G401.6 (cell line): ENCODE data around the gene ST3GAL6.

ENCODE experiments used
- FAIRE-seq: peaks from 2 replicates; lab custom pipeline; 2012; peaks lifted over from hg19 to GRCh38; lab: Jason Lieb, UNC

ST3GAL6 gene

GRCh38 chr3:98778383-98778782 lies 15.2 kb downstream of the ST3GAL6 start:
- FAIRE-seq, result no peak

- FAIRE-seq, result no peak
Measured at GRCh38 chr3:98778852-98779413, 15.8 kb downstream of the ST3GAL6 start.

DNA sequence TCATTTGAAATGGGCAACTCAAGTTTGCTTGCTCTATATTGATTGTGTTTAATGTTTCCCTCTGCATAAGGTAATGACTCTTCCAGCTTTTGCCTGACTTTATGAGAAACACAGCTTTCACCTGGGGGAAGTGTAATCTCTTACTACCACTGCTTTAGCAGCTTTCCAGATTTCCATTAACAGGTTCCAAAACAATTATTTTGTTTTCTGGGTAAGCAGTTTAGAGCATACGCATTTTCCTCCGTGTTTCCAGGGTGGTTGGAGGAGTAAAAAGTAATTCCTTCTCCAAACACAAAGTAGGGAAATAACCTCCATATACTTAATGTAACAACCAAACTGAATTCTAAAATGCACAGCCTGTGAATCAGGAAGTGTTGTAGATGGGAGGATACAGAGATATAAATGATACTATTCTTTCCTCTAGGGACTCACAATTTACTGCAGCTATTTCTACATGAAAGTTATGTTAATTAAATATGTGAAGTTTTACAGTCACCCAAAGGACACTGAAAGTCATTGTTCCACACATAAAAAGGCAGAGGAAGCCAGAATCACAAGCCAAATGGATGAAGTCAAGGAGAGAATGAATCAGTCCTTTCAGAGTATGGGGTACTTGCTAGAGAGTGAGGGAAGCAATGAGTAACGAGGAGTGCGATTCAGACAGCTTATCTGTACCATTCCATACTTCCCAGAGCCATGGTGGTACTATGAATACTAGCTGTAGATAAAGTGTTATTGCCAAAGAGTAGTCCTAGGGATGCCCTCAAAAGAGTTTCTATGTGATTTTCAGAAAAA lies 16.6 kb downstream of the ST3GAL6 start:
- FAIRE-seq, result no peak

GRCh38 chr3:98780343-98780742 lies 17.2 kb downstream of the ST3GAL6 start:
- no peak for FAIRE-seq

- FAIRE-seq, result no peak
Measured at GRCh38 chr3:98782824-98783500, 19.8 kb downstream of the ST3GAL6 start.

DNA sequence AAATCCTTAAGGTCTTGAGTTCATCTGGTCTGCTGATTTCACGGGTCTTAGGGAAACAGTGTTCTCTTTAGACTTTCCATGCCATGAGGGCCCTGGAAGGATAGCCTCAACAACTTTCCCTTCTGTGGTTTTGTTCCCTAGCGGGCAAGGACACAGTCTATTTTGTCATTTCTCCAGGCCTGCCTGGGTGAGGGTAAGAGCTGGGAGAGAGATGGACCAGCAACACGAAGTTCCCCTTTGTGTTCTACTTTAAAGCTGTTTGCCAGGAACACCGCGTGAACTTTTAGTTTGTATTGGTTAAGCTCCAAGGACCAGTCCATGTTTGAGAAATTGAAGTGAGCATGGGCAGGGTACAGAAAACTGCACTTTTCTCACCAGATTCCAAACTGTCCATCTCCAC lies 20.9 kb downstream of the ST3GAL6 start:
- FAIRE-seq, result no peak

GRCh38 chr3:98784666-98785600 lies 21.8 kb downstream of the ST3GAL6 start:
- FAIRE-seq, result no peak

DNA sequence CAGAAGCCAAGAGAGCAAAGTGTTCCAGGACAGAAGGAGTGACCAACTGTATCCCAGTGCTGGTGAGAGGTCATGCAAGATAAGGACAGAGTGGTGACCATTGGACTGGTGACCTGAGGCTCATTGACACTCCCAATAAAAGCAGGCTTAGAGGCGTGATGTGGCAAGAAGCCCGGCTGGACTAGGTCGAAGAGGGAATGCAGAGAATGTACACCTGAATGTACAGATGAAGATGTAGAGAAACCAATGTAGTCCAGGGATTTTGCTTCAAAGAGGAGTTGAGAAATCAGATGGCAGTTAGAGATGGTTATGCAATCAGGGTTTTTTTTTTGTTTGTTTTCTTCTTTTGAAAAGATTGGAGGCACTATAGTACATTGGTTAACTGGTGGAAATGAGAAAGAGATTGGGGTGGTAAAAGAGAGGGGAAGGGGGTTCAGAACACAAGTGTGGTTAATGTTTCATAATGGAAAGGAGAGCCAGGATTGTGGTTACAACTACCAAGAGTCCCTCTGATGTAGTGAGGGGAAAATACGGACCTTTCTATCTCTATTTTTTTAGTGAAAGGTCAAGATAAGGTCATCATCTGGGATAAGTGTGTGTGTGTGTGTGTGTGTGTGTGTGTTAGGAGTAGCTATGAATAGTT lies 23.3 kb downstream of the ST3GAL6 start:
- FAIRE-seq, result no peak

DNA sequence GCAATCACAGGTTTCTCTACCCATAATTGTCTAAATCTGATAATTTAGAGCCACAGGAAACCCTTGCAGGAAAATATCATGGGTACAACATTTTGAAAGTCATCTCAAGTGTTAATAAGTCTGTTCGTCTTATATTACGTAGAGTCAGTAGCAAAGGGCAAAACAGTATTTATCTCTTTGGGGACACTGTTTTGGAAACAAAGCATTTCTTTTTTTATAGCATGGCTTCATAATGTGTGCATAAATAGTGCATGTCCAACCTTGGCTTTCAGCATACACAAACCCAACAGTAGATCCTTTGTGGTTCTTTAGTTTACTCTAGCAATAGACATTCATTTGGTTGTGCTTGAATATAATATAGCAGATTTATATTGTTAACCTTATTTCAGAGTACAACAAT lies 24.0 kb downstream of the ST3GAL6 start:
- FAIRE-seq, result no peak

GRCh38 chr3:98788651-98789050 lies 25.5 kb downstream of the ST3GAL6 start:
- no peak for FAIRE-seq

DNA sequence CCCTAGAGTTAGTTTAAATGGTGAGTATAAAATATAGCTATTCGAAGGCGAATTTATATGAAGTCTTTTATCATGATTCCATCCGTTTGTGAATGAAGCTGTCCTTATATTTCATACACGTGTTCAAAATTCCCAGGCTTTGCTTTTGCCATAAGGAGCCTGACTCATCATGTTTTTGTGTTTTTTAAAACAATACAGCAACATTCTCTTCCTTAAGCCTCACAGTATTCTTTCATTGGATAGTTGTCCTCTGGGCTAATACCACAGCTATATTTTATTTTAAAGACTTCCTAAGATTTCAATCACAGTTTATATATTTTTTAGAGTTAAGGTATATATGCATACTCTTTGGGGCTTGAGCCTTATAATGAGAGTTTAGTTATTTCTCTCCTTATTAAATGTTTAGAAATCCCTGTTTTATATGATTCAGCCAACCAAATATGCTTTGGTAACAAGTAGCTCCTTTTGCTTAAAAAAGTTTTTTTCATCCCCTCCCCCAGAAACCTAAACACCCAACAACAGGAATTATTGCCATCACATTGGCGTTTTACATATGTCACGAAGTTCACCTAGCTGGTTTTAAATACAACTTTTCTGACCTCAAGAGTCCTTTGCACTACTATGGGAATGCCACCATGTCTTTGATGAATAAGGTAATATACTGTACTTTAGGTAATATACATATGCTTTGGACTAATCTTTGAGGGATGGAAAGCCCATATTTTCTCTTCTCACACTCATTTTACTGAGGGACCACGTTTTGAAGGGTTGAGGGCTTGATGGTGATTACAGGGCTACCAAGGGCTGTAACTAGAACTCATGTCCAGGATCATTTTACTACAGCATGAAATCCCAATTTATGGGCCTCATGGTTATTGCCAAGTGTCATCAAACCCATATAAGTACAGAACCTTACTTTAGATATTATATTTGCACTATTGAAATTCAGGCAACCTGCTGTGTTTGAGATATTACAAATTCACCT lies 28.5 kb downstream of the ST3GAL6 start:
- no peak for FAIRE-seq

DNA sequence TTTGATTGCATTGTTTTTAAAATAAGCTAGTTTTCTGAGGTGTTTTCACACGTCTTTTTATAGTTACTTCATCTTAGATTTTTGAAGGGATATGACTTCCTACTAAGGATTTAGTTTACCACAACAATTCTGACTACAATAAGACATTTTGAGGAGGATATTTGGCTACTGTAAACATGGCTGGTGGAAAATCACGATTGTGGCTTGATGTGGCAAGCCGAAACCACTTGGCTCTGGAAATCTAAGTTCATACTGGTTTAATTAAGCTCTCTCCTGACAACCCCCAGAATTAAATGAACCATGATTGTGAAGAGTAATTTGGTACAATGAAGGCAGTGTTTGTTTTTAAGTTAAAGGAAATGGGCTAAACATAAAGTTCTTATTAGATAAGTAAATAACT lies 30.8 kb downstream of the ST3GAL6 start:
- no peak for FAIRE-seq

- no peak for FAIRE-seq
Measured at GRCh38 chr3:98796334-98796733, 33.2 kb downstream of the ST3GAL6 start.

- no peak for FAIRE-seq
Measured at GRCh38 chr3:98797905-98798304, 34.8 kb downstream of the ST3GAL6 start.

DNA sequence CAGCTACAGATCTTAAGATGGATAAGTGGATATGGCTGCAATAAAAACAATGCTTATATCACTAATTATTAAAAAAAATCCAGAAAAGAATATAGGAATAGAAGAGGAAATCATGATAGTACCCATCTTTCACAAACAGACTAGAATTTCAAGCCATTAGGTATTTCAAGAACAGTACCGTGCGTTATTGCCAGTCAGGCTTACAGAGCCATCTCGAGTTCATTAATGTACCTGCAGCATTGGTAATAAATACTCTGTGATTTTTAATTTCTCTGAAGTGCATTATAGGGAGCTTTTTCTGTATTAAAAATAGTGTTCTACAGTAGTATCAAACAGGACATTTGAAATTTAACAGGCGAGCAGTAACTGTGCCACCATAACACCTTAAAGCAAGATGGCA lies 35.7 kb downstream of the ST3GAL6 start:
- FAIRE-seq, result no peak

DNA sequence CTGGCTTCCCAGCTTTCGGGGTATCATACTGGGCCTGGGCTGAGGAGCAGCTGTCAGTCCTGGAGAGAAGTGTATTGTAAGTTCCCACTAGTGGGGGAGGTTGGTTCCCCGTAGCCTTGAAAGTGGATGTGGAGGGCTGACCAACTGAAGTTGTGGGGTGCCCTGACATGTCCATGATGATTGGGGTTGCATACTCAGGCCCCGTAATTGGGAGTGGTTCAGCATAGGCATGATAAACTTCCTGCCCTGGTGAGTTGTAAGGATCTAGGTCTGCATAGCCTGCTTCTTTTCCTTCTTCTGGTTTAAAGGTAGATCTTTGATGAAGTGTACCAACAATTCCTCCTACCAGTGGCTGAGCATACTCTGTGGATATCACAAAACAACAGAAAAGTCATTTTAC lies 36.3 kb downstream of the ST3GAL6 start:
- FAIRE-seq, result no peak

DNA sequence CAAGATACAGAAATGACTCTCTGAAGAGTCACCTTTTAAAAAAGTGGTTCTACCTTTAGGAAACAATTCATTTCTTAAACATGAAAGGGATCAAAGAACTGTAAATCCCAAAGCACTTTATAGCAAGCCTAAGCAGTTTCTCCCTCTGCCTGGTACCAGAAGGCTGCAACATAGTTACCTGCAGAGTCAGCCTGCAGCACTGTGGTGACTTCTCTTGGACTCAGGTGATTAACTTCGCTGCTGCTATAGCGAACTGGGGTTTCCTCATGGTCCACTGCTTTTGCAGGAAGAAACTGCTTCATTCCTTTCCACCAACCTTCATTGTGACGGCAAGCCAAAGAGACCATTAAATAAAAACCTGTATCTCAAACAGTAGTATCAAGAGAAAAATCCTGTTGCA lies 37.3 kb downstream of the ST3GAL6 start:
- FAIRE-seq, result no peak

GRCh38 chr3:98801043-98801747 lies 38.1 kb downstream of the ST3GAL6 start:
- no peak for FAIRE-seq

DNA sequence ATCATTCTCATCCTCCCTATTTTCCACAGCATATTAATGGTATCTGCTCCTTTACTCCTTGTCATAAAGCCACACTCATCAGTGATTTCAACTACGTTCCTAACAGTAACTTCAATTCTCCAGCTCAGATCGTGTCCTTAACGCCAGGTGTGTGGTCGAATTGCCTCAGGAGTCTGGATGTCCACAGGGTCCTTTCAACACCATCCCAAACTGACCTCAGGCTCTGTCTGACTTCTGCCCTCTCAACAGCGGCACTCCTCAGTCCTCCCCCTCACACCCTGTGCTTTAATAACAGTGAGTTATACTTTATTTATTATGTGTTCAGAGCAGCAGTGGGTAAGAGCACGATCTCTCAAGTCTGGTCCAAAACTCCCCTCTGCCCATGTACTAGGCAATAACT lies 42.4 kb downstream of the ST3GAL6 start:
- no peak for FAIRE-seq

GRCh38 chr3:98806521-98806920 lies 43.4 kb downstream of the ST3GAL6 start:
- no peak for FAIRE-seq
